ENCODE measurements around the gene RPUSD3. TPM values are rescaled to one million over a fixed set of nuclear protein-coding genes. Genes with fewer than 3 reads are reported as not detected.

The RPUSD3 gene
- total RNA-seq, 1 donor from 2014 or later = 37.9 TPM

GRCh38 chr3:9809239-9809614 lies 34.6 kb downstream of the RPUSD3 start:
- ATAC-seq (no peak), DNase-seq (no peak)
- intact Hi-C loops (cut with micrococcal nuclease) = no loop called here

GRCh38 chr3:9808345-9809037 lies 35.3 kb downstream of the RPUSD3 start:
- DNase-seq (no peak), ATAC-seq (no peak)
- intact Hi-C loops (cut with micrococcal nuclease) = no loop called here

- intact Hi-C loops (cut with micrococcal nuclease) = no loop called here
- ATAC-seq (no peak), DNase-seq (no peak)
Observed at GRCh38 chr3:9807981-9808344, 35.8 kb downstream of the RPUSD3 start.

GRCh38 chr3:9806688-9807589 lies 36.9 kb downstream of the RPUSD3 start:
- DNase-seq (no peak), ATAC-seq (no peak)
- intact Hi-C loops (cut with micrococcal nuclease) = no loop called here

- ATAC-seq = no peak
- intact Hi-C loops (cut with micrococcal nuclease) = no loop called here
- DNase-seq = no peak
Observed at GRCh38 chr3:9806137-9806536, 37.7 kb downstream of the RPUSD3 start.

- DNase-seq (no peak), ATAC-seq (no peak)
- intact Hi-C loops (cut with micrococcal nuclease) = no loop called here
Observed at GRCh38 chr3:9804996-9805395, 38.8 kb downstream of the RPUSD3 start.

DNA sequence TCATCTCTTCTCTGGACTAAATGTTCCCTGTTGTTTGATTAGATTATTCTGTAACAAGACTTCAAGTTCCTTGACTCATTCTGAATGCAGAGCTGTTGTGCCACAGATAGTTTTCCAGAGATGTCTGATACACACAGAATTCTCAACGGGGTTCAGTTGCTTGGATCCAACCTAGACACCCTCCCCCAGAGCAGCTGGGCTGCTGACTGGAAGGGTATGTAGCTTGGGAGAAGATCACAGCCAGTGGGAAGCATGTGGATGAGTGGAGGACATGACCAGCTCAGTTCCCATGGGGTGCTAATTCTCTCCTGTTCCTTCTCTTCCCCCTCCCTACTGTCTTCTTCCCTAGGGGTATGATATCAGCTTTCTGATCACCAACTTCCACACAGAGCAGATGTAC lies 40.3 kb downstream of the RPUSD3 start:
- DNase-seq = no peak
- intact Hi-C loops (cut with micrococcal nuclease) = no loop called here
- peak; percentile 34 for ATAC-seq

- ATAC-seq = no peak
- intact Hi-C loops (cut with micrococcal nuclease) = no loop called here
- no peak for DNase-seq
Observed at GRCh38 chr3:9800529-9800928, 43.3 kb downstream of the RPUSD3 start.

DNA sequence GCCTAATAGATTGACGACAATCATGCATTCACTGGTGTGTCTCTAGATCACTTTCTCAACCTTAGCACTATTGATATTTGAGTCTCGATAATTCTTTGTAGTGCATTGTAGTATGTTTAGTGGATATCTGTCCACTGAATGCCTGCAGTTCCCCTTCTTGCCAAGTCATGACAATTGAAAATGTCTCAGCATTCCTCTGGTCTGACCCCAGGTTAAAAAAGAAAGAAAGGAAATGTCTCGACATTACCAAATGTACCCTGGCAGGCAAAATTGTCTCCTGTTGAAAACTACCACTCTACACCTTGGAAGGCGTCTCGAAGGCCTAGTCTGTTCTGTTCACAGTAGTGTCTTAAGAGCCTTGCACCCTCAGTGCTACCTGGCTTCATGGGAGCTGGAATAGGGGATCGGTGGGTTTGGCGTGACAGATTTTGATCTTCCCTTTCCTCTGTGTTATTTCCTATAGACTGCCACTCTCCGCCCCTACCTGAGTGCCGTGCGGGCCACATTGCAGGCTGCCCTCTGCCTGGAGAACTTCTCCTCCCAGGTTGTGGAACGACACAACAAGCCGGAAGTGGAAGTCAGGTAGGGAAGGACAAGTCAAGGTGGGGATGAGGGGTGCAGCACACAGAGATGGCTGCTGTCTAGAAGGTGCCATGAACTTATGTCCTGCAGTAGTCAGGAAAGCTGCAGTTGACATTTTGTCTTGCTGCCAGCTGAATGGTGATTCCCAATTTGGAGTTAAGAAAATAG lies 46.4 kb downstream of the RPUSD3 start:
- ATAC-seq (no peak), DNase-seq (no peak)
- intact Hi-C loops (cut with micrococcal nuclease) = no loop called here

DNA sequence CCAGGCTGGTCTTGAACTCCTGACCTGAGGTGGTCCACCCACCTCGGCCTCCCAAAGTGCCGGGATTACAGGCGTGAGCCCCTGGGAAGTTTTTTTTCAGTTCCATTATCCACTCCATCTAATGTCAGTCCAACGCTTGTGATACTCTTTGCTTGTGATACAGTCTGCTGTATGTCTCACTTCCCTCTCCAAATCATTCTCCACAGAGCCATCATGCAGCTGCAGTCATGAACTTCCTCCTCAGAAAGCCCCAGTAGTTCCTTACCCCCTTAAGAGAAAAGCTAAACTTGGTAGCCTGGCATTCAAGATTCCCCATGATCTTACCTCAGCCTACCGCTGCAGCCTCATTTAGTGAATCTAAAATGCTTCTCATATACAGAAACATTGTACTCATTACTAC lies 48.6 kb downstream of the RPUSD3 start:
- DNase-seq (no peak), ATAC-seq (no peak)
- intact Hi-C loops (cut with micrococcal nuclease) = no loop called here

DNA sequence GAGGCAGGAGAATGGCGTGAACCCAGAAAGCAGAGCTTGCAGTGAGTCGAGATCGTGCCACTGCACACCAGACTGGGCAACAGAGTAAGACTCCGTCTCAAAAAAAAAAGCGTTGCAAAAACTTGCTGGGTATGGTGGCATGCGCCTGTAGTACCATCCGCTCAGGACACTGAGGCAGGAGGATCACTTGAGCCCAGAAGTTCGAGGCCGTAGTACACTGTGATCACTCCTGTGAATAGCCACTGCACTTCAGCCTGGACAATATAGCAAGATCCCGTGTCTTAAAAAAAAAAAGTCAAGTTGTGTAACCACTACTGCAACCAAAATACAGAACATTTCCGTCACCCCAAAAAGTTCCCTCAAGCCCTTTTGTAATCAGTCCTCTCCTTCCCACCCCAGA lies 49.4 kb downstream of the RPUSD3 start:
- intact Hi-C loops (cut with micrococcal nuclease) = no loop called here
- DNase-seq = no peak
- ATAC-seq = no peak

- no peak for DNase-seq
- intact Hi-C loops (cut with micrococcal nuclease) = no loop called here
Observed at GRCh38 chr3:9793161-9793781, 50.5 kb downstream of the RPUSD3 start.

GRCh38 chr3:9792405-9793160 lies 51.2 kb downstream of the RPUSD3 start, which contains the start of the genes ARPC4 and TADA3:
TSS of gene ARPC4 (plus strand) at chr3:9793082. CDS start at chr3:9793122, 40 bp downstream.
TSS of gene TADA3 (minus strand) at chr3:9792473. CDS start at chr3:9791466, 1,007 bp downstream.
- DNase-seq (peak; percentile 97), ATAC-seq (peak; percentile 94)
- intact Hi-C loops (cut with micrococcal nuclease) = no loop called here

More at GRCh38 chr3:9793161-9793781, 50.5 kb downstream of the RPUSD3 start:
- ATAC-seq = peak; percentile 0

- intact Hi-C loops (cut with micrococcal nuclease) = no loop called here
- ATAC-seq = no peak
- no peak for DNase-seq
Observed at GRCh38 chr3:9791790-9792404, 51.9 kb downstream of the RPUSD3 start.

GRCh38 chr3:9791127-9791526 lies 52.7 kb downstream of the RPUSD3 start:
- intact Hi-C loops (cut with micrococcal nuclease) = no loop called here

More at GRCh38 chr3:9791127-9791526, 52.7 kb downstream of the RPUSD3 start:
- DNase-seq (no peak), ATAC-seq (no peak)

Data from left ventricle myocardium superior (tissue), 1 donor.